Measurements from ENCODE around the gene VIM.

GRCh38 chr10:17206210-17206709 is 21.8 kb upstream of the VIM start:
- TF ChIP-seq, protein P1, sequence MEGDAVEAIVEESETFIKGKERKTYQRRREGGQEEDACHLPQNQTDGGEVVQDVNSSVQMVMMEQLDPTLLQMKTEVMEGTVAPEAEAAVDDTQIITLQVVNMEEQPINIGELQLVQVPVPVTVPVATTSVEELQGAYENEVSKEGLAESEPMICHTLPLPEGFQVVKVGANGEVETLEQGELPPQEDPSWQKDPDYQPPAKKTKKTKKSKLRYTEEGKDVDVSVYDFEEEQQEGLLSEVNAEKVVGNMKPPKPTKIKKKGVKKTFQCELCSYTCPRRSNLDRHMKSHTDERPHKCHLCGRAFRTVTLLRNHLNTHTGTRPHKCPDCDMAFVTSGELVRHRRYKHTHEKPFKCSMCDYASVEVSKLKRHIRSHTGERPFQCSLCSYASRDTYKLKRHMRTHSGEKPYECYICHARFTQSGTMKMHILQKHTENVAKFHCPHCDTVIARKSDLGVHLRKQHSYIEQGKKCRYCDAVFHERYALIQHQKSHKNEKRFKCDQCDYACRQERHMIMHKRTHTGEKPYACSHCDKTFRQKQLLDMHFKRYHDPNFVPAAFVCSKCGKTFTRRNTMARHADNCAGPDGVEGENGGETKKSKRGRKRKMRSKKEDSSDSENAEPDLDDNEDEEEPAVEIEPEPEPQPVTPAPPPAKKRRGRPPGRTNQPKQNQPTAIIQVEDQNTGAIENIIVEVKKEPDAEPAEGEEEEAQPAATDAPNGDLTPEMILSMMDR (IDR thresholded peaks at IDR 0.05; ENCODE audit: low read length) = no peak
- TF ChIP-seq EZH2 (IDR thresholded peaks at IDR 0.05; ENCODE audit: borderline replicate concordance, low read length) = no peak
